ENCODE measurements around the gene HNRNPM. TPM values are rescaled to one million over a fixed set of nuclear protein-coding genes. Genes with fewer than 3 reads are reported as not detected.

Gene HNRNPM
- total RNA-seq, 1 experiment from 2014 or later: 298 TPM

DNA sequence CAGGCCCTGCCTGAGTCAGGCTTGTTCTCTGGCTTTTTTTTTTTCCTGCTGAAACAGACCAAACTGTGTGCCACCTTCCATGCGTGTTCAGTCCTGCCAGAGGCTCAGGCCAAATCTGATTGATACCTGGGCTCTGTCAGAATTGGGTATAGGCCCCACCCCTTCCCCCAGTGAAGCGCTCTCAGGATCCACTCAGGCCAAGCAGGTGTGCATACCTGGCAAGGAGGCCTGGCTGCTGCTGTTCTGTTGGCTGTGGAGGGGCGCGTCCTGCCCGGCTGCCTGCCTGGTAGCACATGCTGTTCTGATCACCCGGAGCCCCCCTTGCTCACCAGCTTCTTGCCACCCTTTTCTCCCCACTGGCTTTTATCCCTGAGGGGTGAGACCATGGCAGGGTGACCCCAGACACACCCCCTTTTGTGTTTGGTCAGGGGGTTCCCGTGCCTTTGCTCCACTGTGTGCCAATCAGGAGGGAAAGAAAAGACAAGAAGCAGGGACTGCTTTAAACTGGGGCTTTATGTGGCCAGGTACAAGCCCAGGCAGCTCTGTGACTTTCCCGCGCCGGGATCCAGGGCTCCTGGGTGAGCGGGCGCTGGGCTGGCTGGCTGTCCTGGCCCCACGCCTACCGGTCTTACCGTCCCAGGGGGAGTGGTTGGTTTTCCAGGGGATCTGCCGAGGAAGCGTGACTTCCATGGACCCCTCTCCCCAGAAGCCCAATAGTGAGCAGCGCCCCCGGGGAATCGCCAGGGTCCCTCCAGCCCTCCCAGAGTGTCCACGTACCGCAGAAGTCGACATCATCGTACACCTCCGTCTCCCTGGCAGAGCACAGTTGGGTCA lies 45.0 kb downstream of the HNRNPM start (continued):
- TF ChIP-seq SRF (IDR thresholded peaks at IDR 0.05; ENCODE audit: low read depth): no peak

DNA sequence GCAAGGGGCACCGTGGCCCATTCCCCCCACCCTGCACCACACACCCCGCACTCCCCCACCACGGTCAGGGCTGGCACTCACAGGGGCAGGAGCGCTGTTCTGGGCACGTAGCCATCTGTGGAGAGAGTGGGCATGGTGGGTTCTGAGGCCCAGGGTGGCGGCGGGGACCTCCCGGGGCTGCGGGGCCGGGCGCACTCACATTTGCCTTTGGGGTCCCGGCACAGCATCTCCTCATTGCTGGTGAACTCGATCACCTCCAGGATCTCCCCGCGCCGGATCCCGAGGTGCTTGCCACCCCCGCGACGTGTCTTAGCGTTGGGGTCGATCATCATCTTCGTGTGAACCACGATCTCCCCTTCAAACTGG lies 45.6 kb downstream of the HNRNPM start:
- intact Hi-C loops (cut with micrococcal nuclease): no loop called here
- peaks cover 3% of the 10 kb centered on the region for H3K79me2 ChIP-seq (ENCODE audit: insufficient read depth, low read length)

More for the DNA sequence above, 45.6 kb downstream of the HNRNPM start:
- Histone ChIP-seq H4K20me1 (ENCODE audit: insufficient read depth) (no peaks in the 10 kb centered on the region), H3K4me1 (ENCODE audit: control insufficient read depth in 1 of 2, insufficient read depth in 2 of 2, low read length in 2 of 2) (no peaks in the 10 kb centered on the region), H2AFZ (ENCODE audit: low read depth, low read length, poor library complexity, severe bottlenecking) (no peak overlapping the region), H3K27me3 (ENCODE audit: insufficient read depth, low read length) (no peaks in the 10 kb centered on the region), H3K9ac (ENCODE audit: low read length) (no peak overlapping the region), H3K36me3 (ENCODE audit: control insufficient read depth in 1 of 2, insufficient read depth in 2 of 2, low read length in 2 of 2) (peaks cover 23 to 24% of the 10 kb centered on the region in 2 experiments; a peak in 3 of 4 replicates), H3K9me2 (ENCODE audit: insufficient read depth) (no peaks in the 10 kb centered on the region), H3K27ac (ENCODE audit: low read depth, low read length) (no peak overlapping the region), H3K9me3 (ENCODE audit: control insufficient read depth in 1 of 2, insufficient read depth in 1 of 2, low read depth in 1 of 2, low read length in 2 of 2) (no peaks in the 10 kb centered on the region), H3K4me2 (ENCODE audit: low read length) (no peak overlapping the region), H3K4me3 (replicated peaks in 1 of 2; ENCODE audit: low read depth in 1 of 2, low read length in 2 of 2) (no peak overlapping the region)
- ChIA-PET POLR2A (no interaction called here), RAD21 (ENCODE audit: low non-redundant PET in 1 of 2, low total read pairs in 2 of 2, uncharacterized antibody in 2 of 2, unreplicated experiment in 2 of 2) (no interaction called here), CTCF (no interaction called here)
- ATAC-seq (peak; percentile 23), DNase-seq (ENCODE audit: low read depth, low spot score) (no peak)
- no TSS peak for BruUV-seq (replicated peaks)
- TF ChIP-seq SIN3A (IDR thresholded peaks at IDR 0.05; ENCODE audit: low read depth) (no peak), CBX3 (IDR thresholded peaks at IDR 0.05; ENCODE audit: low read depth) (no peak), FOSL1 (IDR thresholded peaks at IDR 0.05; ENCODE audit: low read depth) (no peak), RAD21 (IDR thresholded peaks at IDR 0.05; ENCODE audit: low read depth) (no peak), POLR2AphosphoS5 (IDR thresholded peaks at IDR 0.05; ENCODE audit: low read depth, low read length) (no peak)
- TF ChIP-seq, protein P1, sequence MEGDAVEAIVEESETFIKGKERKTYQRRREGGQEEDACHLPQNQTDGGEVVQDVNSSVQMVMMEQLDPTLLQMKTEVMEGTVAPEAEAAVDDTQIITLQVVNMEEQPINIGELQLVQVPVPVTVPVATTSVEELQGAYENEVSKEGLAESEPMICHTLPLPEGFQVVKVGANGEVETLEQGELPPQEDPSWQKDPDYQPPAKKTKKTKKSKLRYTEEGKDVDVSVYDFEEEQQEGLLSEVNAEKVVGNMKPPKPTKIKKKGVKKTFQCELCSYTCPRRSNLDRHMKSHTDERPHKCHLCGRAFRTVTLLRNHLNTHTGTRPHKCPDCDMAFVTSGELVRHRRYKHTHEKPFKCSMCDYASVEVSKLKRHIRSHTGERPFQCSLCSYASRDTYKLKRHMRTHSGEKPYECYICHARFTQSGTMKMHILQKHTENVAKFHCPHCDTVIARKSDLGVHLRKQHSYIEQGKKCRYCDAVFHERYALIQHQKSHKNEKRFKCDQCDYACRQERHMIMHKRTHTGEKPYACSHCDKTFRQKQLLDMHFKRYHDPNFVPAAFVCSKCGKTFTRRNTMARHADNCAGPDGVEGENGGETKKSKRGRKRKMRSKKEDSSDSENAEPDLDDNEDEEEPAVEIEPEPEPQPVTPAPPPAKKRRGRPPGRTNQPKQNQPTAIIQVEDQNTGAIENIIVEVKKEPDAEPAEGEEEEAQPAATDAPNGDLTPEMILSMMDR (IDR thresholded peaks at IDR 0.05 in 2 of 3, conservative IDR thresholded peaks at IDR 0.05 in 1 of 3; ENCODE audit: borderline replicate concordance in 1 of 3, insufficient read depth in 1 of 3, low read depth in 2 of 3, low read length in 2 of 3): no peak

Measured in HCT116 (cell line).